ENCODE data around the gene LRRC3.

The LRRC3 gene

DNA sequence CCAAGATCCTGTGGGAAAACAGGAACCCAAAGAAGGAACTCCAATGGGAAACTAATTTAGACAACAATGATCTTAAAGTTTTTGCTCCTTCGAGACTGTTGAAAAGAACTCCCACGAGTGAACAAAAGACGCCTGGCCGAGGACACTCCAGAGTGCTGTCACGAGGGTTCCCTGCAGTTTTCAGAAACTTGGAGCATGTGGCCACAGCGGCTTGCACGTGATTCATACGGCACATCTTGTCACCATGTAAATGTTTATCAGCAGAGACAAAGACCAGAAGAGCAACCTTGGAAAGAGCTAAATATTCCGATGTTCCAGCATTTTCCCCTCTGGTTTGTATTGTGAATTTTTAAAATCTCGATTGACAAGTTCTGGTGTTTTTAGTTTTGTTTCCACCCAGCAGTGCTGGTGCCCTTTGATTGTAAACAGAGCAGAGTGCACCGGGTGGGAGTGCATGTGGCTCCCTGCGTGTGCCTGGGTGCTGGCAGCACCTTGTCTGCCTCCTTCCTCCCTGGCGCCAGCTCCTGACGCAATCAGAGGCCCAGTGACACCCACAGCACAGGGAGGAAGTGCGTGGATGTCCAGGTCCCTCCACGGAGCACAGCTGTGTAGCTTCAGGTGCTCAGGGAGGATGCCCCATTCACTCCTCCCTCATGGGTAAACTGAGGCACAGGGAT is 23.0 kb downstream of the LRRC3 start:
- TF ChIP-seq BACH2 (CRISPR knock-in tag; IDR thresholded peaks at IDR 0.05; ENCODE audit: borderline replicate concordance) (no peak), ISL1 (CRISPR knock-in tag; IDR thresholded peaks at IDR 0.05) (no peak), RARB (CRISPR knock-in tag; IDR thresholded peaks at IDR 0.05) (no peak), ZNF8 (CRISPR knock-in tag; IDR thresholded peaks at IDR 0.05) (no peak), ESRRG (CRISPR knock-in tag; IDR thresholded peaks at IDR 0.05) (no peak), ZFP3 (CRISPR knock-in tag; IDR thresholded peaks at IDR 0.05) (no peak), OSR1 (CRISPR knock-in tag; IDR thresholded peaks at IDR 0.05) (no peak), ZC3H10 (CRISPR knock-in tag; IDR thresholded peaks at IDR 0.05) (no peak), ZFP30 (CRISPR knock-in tag; IDR thresholded peaks at IDR 0.05) (no peak), TCF4 (CRISPR knock-in tag; IDR thresholded peaks at IDR 0.05; ENCODE audit: borderline replicate concordance) (no peak), CSDC2 (CRISPR knock-in tag; IDR thresholded peaks at IDR 0.05) (no peak), PPARA (CRISPR knock-in tag; IDR thresholded peaks at IDR 0.05; ENCODE audit: borderline replicate concordance) (no peak)
- TF ChIP-seq, protein P1, sequence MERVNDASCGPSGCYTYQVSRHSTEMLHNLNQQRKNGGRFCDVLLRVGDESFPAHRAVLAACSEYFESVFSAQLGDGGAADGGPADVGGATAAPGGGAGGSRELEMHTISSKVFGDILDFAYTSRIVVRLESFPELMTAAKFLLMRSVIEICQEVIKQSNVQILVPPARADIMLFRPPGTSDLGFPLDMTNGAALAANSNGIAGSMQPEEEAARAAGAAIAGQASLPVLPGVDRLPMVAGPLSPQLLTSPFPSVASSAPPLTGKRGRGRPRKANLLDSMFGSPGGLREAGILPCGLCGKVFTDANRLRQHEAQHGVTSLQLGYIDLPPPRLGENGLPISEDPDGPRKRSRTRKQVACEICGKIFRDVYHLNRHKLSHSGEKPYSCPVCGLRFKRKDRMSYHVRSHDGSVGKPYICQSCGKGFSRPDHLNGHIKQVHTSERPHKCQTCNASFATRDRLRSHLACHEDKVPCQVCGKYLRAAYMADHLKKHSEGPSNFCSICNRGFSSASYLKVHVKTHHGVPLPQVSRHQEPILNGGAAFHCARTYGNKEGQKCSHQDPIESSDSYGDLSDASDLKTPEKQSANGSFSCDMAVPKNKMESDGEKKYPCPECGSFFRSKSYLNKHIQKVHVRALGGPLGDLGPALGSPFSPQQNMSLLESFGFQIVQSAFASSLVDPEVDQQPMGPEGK (CRISPR knock-in tag; IDR thresholded peaks at IDR 0.05; ENCODE audit: borderline replicate concordance), result no peak
- TF ChIP-seq, protein P2, sequence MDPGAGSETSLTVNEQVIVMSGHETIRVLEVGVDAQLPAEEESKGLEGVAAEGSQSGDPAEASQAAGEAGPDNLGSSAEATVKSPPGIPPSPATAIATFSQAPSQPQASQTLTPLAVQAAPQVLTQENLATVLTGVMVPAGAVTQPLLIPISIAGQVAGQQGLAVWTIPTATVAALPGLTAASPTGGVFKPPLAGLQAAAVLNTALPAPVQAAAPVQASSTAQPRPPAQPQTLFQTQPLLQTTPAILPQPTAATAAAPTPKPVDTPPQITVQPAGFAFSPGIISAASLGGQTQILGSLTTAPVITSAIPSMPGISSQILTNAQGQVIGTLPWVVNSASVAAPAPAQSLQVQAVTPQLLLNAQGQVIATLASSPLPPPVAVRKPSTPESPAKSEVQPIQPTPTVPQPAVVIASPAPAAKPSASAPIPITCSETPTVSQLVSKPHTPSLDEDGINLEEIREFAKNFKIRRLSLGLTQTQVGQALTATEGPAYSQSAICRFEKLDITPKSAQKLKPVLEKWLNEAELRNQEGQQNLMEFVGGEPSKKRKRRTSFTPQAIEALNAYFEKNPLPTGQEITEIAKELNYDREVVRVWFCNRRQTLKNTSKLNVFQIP (CRISPR knock-in tag; IDR thresholded peaks at IDR 0.05; ENCODE audit: borderline replicate concordance, low read depth), result no peak
- TF ChIP-seq, protein P3, sequence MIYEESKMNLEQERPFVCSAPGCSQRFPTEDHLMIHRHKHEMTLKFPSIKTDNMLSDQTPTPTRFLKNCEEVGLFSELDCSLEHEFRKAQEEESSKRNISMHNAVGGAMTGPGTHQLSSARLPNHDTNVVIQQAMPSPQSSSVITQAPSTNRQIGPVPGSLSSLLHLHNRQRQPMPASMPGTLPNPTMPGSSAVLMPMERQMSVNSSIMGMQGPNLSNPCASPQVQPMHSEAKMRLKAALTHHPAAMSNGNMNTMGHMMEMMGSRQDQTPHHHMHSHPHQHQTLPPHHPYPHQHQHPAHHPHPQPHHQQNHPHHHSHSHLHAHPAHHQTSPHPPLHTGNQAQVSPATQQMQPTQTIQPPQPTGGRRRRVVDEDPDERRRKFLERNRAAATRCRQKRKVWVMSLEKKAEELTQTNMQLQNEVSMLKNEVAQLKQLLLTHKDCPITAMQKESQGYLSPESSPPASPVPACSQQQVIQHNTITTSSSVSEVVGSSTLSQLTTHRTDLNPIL (CRISPR knock-in tag; IDR thresholded peaks at IDR 0.05; ENCODE audit: low read depth), result no peak

DNA sequence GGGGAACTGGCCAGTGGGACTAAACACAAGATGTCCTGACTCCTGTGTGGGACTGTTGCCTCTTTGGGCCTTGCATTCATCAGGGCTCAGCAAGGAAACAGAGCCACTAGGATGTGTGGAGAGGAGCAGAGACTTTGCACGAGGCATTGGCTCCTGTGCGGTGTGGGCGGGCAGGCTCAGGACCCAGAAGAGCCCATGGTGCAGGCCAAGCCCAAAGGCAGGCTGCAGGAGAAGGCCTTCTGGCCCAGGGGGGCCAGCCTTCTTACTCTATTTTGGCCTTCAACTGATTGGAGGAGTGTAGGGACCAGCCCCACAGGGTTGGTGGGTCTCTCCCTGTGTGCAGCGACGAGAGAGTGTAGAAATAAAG is 23.5 kb downstream of the LRRC3 start:
- no peak for ATAC-seq
- no peak for TF ChIP-seq SNAI2 (CRISPR knock-in tag; IDR thresholded peaks at IDR 0.05)

More for the DNA sequence above, 23.0 kb downstream of the LRRC3 start:
- ATAC-seq, result no peak

DNA sequence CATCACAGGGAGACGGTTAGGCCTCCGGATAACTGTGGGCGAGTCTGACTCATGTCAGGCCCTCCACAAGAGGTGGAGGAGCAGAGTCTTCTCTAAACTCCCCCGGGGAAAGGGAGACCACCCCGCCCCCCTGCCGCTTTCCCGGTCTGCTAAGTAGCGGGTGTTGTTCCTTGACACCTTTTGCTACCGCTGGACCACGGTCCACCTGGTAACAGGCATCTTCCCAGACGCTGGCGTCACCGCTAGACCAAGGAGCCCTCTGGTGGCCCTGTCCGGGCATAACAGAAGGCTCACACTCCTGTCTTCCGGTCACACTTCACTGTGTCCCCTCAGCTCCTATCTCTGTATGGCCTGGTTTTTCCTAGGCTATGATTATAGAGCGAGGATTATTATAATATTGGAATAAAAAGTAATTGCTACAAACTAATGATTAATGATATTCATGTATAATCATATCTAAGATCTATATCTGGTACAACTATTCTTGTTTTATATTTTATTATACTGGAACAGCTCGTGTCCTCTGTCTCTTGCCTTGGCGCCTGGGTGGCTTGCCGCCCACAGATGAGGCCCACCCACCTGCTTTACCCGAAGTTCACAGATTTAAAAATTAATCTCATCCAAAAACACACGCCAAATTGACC is 24.4 kb downstream of the LRRC3 start:
- peak; percentile 54; the same call in 1 of the 3 replicates for ATAC-seq

DNA sequence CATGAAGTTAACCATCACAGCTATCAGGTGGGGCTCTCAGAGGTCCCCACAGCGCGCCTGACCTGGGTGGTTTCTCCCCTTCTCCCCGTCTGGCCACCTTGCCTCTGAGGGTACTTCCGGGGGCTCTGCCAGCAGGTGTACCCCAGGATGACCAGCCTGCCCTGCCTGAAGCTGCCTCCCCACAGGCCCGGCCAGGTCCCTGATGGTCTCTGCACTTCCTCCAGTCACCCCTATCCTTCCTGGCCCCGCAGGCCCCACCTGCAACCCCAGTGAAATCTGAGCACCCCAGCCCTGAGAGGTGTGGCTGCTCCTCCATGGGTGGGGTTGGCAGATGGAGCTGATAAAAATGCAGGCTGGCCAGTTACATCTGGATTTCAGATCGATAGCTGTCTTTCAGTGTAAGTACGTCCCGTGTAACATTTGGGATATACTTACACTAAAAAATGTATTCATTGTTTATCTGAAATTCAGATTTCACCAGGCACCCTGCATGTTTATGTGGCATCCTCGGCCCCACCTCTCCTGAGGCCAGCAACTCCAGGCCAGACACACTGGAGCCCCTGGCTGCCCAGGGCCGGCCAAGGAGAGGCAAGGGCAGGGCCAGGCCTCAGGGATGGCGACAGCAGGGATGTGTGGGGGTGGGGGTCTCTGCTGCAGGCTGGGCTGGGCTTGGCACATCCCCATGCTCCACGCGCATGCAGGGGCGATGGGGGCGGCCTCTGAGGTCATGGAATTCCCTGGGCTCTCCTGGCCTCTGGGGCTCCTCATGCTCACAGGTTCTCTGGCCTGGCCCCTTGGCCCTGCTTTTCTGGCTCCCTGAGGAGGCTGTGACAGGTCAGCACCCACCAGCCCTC is 25.1 kb downstream of the LRRC3 start:
- TF ChIP-seq GLIS3 (CRISPR knock-in tag; IDR thresholded peaks at IDR 0.05), result no peak
- TF ChIP-seq, protein P3 (CRISPR knock-in tag; IDR thresholded peaks at IDR 0.05; ENCODE audit: low read depth), result no peak
- ATAC-seq, result no peak

DNA sequence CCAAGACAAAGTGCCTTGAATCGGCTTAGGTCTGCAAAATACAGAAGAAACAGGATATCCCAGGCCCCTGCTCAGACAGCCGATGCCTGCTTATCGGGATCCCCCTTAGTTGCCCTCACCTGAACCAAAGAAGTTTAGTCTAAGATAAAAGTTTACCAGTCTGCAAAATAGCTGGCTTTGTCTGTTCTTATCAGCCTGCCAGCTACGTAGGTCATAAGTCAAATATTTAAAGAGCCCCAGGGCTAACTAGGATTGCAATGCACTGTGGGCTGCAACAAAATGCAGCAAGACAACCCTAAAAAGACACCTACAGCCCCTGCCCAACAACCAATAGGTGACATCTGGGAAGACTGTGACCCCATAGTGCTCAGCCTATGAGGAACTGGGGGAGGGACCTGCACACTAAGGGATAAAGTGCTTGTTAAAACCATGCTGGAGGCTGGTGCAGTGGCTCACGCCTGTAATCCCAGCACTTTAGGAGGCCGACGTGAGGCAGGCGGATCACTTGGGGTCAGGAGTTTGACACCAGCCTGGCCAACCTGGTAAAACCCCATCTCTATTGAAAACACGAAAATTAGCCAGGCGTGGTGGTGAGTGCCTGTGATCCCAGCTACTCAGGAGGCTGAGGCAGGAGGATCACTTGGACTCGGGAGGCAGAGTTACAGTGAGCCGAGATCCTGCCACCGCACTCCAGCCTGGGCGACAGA is 27.4 kb downstream of the LRRC3 start:
- no peak for ATAC-seq
- TF ChIP-seq, protein P1 (CRISPR knock-in tag; IDR thresholded peaks at IDR 0.05; ENCODE audit: borderline replicate concordance), result no peak
- TF ChIP-seq CSDC2 (CRISPR knock-in tag; IDR thresholded peaks at IDR 0.05), result no peak
- no peak for TF ChIP-seq TCF4 (CRISPR knock-in tag; IDR thresholded peaks at IDR 0.05; ENCODE audit: borderline replicate concordance)
- TF ChIP-seq TOX (CRISPR knock-in tag; IDR thresholded peaks at IDR 0.05; ENCODE audit: borderline replicate concordance), result no peak
- TF ChIP-seq, protein P2 (CRISPR knock-in tag; IDR thresholded peaks at IDR 0.05; ENCODE audit: borderline replicate concordance, low read depth), result no peak
- TF ChIP-seq SNAI2 (CRISPR knock-in tag; IDR thresholded peaks at IDR 0.05), result no peak
- no peak for TF ChIP-seq ZFP30 (CRISPR knock-in tag; IDR thresholded peaks at IDR 0.05)
- TF ChIP-seq BACH2 (CRISPR knock-in tag; IDR thresholded peaks at IDR 0.05; ENCODE audit: borderline replicate concordance), result no peak
- TF ChIP-seq ZNF8 (CRISPR knock-in tag; IDR thresholded peaks at IDR 0.05), result no peak
- no peak for TF ChIP-seq ISL1 (CRISPR knock-in tag; IDR thresholded peaks at IDR 0.05)
- TF ChIP-seq ZFP3 (CRISPR knock-in tag; IDR thresholded peaks at IDR 0.05), result no peak
- no peak for TF ChIP-seq ZNF70 (CRISPR knock-in tag; IDR thresholded peaks at IDR 0.05)
